ENCODE data around the gene YPEL3. TPM values are rescaled to one million over a fixed set of nuclear protein-coding genes. Genes with fewer than 3 reads are reported as not detected.

Gene YPEL3
- total RNA-seq, 1 experiment from 2014 or later = 1.7 TPM

Other genes with a start within 250 kb of the YPEL3 start
- gene CDIPT, start 233.0 kb downstream of the YPEL3 start, total RNA-seq (2014; rRNA removed; shearing (Covaris generic)) = 74.1 and 82.6 TPM in 2 replicates
- 8.7 and 10.3 TPM in 2 replicates for gene SEZ6L2, start 196.7 kb downstream of the YPEL3 start, total RNA-seq (2014; rRNA removed; shearing (Covaris generic))
- 3.4 and 3.7 TPM in 2 replicates for gene ASPHD1, start 195.7 kb downstream of the YPEL3 start, total RNA-seq (2014; rRNA removed; shearing (Covaris generic))
- 9.1 and 11.0 TPM in 2 replicates for gene KCTD13, start 170.0 kb downstream of the YPEL3 start, total RNA-seq (2014; rRNA removed; shearing (Covaris generic))
- gene TMEM219, start 134.1 kb downstream of the YPEL3 start, total RNA-seq (2014; rRNA removed; shearing (Covaris generic)) = 48.2 and 51.8 TPM in 2 replicates
- gene TAOK2, start 122.3 kb downstream of the YPEL3 start, total RNA-seq (2014; rRNA removed; shearing (Covaris generic)) = 28.6 and 30.3 TPM in 2 replicates
- 6.6 and 9.8 TPM in 2 replicates for gene HIRIP3, start 100.6 kb downstream of the YPEL3 start, total RNA-seq (2014; rRNA removed; shearing (Covaris generic))
- gene INO80E, start 100.0 kb downstream of the YPEL3 start, total RNA-seq (2014; rRNA removed; shearing (Covaris generic)) = 39.4 and 46.7 TPM in 2 replicates
- gene DOC2A, start 85.2 kb downstream of the YPEL3 start, total RNA-seq (2014; rRNA removed; shearing (Covaris generic)) = 1.5 and 2.1 TPM in 2 replicates
- not detected in 2 replicates for gene C16orf92, start 73.0 kb downstream of the YPEL3 start, total RNA-seq (2014; rRNA removed; shearing (Covaris generic))
- gene TLCD3B, start 64.9 kb downstream of the YPEL3 start, total RNA-seq (2014; rRNA removed; shearing (Covaris generic)) = not detected in 2 replicates
- gene ALDOA, start 30.5 kb downstream of the YPEL3 start, total RNA-seq (2014; rRNA removed; shearing (Covaris generic)) = 1,063 and 1,100 TPM in 2 replicates
- gene PPP4C, start 20.2 kb downstream of the YPEL3 start, total RNA-seq (2014; rRNA removed; shearing (Covaris generic)) = 70.7 and 79.1 TPM in 2 replicates
- gene TBX6, start 4.3 kb downstream of the YPEL3 start, total RNA-seq (2014; rRNA removed; shearing (Covaris generic)) = 0.08 and 0.24 TPM in 2 replicates
- gene GDPD3, start 17.3 kb upstream of the YPEL3 start, total RNA-seq (2014; rRNA removed; shearing (Covaris generic)) = 0.34 TPM in 1 of 2 replicates, not detected in the other
- gene MAPK3, start 27.0 kb upstream of the YPEL3 start, total RNA-seq (2014; rRNA removed; shearing (Covaris generic)) = 20.4 and 22.0 TPM in 2 replicates
- 0.08 TPM in 1 of 2 replicates, not detected in the other for gene CORO1A, start 87.4 kb upstream of the YPEL3 start, total RNA-seq (2014; rRNA removed; shearing (Covaris generic))
- gene BOLA2B, start 97.5 kb upstream of the YPEL3 start, total RNA-seq (2014; rRNA removed; shearing (Covaris generic)) = 24.0 and 30.6 TPM in 2 replicates
- 23.9 and 27.8 TPM in 2 replicates for gene SLX1A, start 97.7 kb upstream of the YPEL3 start, total RNA-seq (2014; rRNA removed; shearing (Covaris generic))
- gene SULT1A3, start 103.0 kb upstream of the YPEL3 start, total RNA-seq (2014; rRNA removed; shearing (Covaris generic)) = 1.4 and 3.6 TPM in 2 replicates
- 0.90 and 0.95 TPM in 2 replicates for gene NPIPB13, start 152.3 kb upstream of the YPEL3 start, total RNA-seq (2014; rRNA removed; shearing (Covaris generic))